A549 (cell line): ENCODE data around the gene SLU7.

Experiments
- CTCF ChIP-seq: fragments of >200 bp; sonication (Bioruptor Twin); formaldehyde crosslinking; IDR thresholded peaks from 3 replicates; pipeline ENCODE4 v1.5.1; 2016
- ELK1 ChIP-seq: fragments of 150-350 bp; IDR thresholded peaks from 2 replicates; pipeline ENCODE4 v1.6.1; 2014; ENCODE audit warnings: low read depth, mild to moderate bottlenecking, low read length
- NFE2L2 ChIP-seq: fragments of 150-350 bp; conservative IDR thresholded peaks from 2 replicates; pipeline ENCODE4 v1.6.1; 2014; ENCODE audit warnings: low read length
- NPAS2 ChIP-seq: fragments of 250-450 bp; sonication (Bioruptor Pico); IDR thresholded peaks from 2 replicates; pipeline ENCODE4 v1.8.0; 2022; ENCODE audit warnings: mild to moderate bottlenecking, moderate library complexity, borderline replicate concordance
- PBX3 ChIP-seq: IDR thresholded peaks from 2 replicates; pipeline ENCODE4 v1.6.1; 2012
- REST ChIP-seq: fragments of 200-600 bp; sonication (generic); IDR thresholded peaks from 2 replicates; pipeline ENCODE4 v1.6.1; 2016; ENCODE audit warnings: antibody characterized with exemption, mild to moderate bottlenecking, moderate library complexity
- ZC3H11A ChIP-seq: fragments of 450-650 bp; IDR thresholded peaks from 2 replicates; pipeline ENCODE4 v1.6.1; 2014; ENCODE audit warnings: antibody characterized with exemption, mild to moderate bottlenecking

- TF ChIP-seq ELK1 (no peak), ZC3H11A (no peak), NFE2L2 (no peak), CTCF (no peak), PBX3 (no peak), NPAS2 (CRISPR knock-in tag) (no peak), REST (no peak)
Measured at GRCh38 chr5:160466116-160466515, 47.2 kb upstream of the SLU7 start.
